Measurements from ENCODE around the gene SKA3.
"Not testable (repeated sequence)": the region's sequence is repeated elsewhere in the genome, so short reads cannot be mapped to it uniquely, and the experiment has no call there.

Gene SKA3

GRCh38 chr13:21165606-21166005 lies 10.7 kb downstream of the SKA3 start:
- not testable (repeated sequence) for DNase-seq

GRCh38 chr13:21164631-21165030 lies 11.7 kb downstream of the SKA3 start:
- no peak for DNase-seq

- no peak for DNase-seq
Measured at GRCh38 chr13:21152251-21152899, 24.0 kb downstream of the SKA3 start.

GRCh38 chr13:21150013-21150412 lies 26.3 kb downstream of the SKA3 start:
- no peak for DNase-seq

GRCh38 chr13:21149568-21149967 lies 26.8 kb downstream of the SKA3 start:
- DNase-seq: no peak

GRCh38 chr13:21148557-21149258 lies 27.6 kb downstream of the SKA3 start:
- no peak for DNase-seq

- DNase-seq: no peak
Measured at GRCh38 chr13:21147827-21148226, 28.5 kb downstream of the SKA3 start.

GRCh38 chr13:21142766-21143165 lies 33.6 kb downstream of the SKA3 start:
- DNase-seq: no peak

GRCh38 chr13:21139374-21139773 lies 37.0 kb downstream of the SKA3 start:
- DNase-seq: no peak

GRCh38 chr13:21138561-21138960 lies 37.8 kb downstream of the SKA3 start:
- DNase-seq: no peak

- no peak for DNase-seq
Measured at GRCh38 chr13:21137696-21138095, 38.7 kb downstream of the SKA3 start.

GRCh38 chr13:21135833-21136232 lies 40.5 kb downstream of the SKA3 start:
- not testable (repeated sequence) for DNase-seq

GRCh38 chr13:21134475-21134874 lies 41.9 kb downstream of the SKA3 start:
- DNase-seq: no peak

- no peak for DNase-seq
Measured at GRCh38 chr13:21133077-21133476, 43.3 kb downstream of the SKA3 start.

GRCh38 chr13:21130116-21130515 lies 46.2 kb downstream of the SKA3 start:
- DNase-seq: no peak

GRCh38 chr13:21124852-21125251 lies 51.5 kb downstream of the SKA3 start:
- DNase-seq: no peak

- DNase-seq: no peak
Measured at GRCh38 chr13:21123956-21124355, 52.4 kb downstream of the SKA3 start.

GRCh38 chr13:21121616-21122015 lies 54.7 kb downstream of the SKA3 start:
- DNase-seq: no peak

GRCh38 chr13:21120191-21120590 lies 56.2 kb downstream of the SKA3 start:
- no peak for DNase-seq

GRCh38 chr13:21119526-21119925 lies 56.8 kb downstream of the SKA3 start:
- DNase-seq: no peak

GRCh38 chr13:21118180-21118579 lies 58.2 kb downstream of the SKA3 start:
- DNase-seq: no peak

GRCh38 chr13:21117104-21117809 lies 59.1 kb downstream of the SKA3 start:
- no peak for DNase-seq

GRCh38 chr13:21116141-21116540 lies 60.2 kb downstream of the SKA3 start:
- no peak for DNase-seq

- DNase-seq: no peak
Measured at GRCh38 chr13:21115231-21115630, 61.1 kb downstream of the SKA3 start.

All from activated CD4-positive, alpha-beta T cell treated with anti-CD3 and anti-CD28 coated beads for 1 hour (primary cell).